ENCODE results near the gene PPP1R3G.

DNA sequence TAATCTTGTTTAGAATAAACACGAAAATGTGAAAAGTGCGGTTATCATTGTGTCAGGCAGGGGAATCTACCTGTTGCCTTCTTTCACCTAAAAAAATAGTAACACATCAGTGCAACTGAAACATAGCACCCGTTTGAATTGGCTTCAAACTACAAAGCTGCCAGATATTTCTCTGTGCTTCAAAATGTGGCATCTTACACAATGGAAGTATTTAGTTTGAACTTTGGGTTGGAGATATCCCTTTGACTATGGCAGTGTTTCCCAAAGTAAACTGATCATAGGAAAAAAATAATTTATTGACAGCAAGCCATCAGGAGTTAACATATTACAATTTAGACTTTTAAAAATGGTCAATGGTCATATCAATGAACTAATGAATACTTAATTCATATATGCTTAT is 3.6 kb downstream of the PPP1R3G start:
- TF ChIP-seq CTCF (IDR thresholded peaks at IDR 0.05) = no peak
- no peak for TF ChIP-seq POLR2AphosphoS5 (IDR thresholded peaks at IDR 0.05)
- TF ChIP-seq POLR2A (IDR thresholded peaks at IDR 0.05) = no peak
